HG03045 (cell line): ENCODE results near the gene CACNB2.

Experiments
- ATAC-seq: cut with Tn5 transposase; IDR thresholded peaks from one replicate; pipeline ENCODE4 v1.9.1; 2021; ENCODE audit warnings: mild to moderate bottlenecking, moderate library complexity; ENCODE audit not compliant: unreplicated experiment

Gene CACNB2

GRCh38 chr10:18381679-18382078, 241.5 kb downstream of the CACNB2 start:
- ATAC-seq = no peak

DNA sequence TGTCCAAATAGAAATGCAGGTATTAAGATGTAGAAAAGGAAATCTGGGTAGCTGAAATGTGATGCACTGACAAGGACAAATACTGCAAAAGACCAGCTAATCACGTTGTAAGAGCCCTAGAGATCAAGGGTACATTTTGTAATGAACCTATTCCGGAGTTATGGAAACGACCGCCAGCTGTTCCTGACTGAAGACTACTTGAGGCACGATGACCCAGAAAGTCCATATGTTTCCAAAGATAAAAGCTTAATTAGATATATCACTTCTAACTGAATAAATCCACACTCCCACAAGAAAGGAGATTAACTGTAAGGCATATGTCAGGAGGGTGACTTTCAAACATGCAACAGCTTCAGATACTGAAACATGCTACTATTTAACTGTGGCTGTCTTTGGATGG, 257.7 kb downstream of the CACNB2 start:
- no peak for ATAC-seq

- ATAC-seq = no peak
Measured at GRCh38 chr10:18399158-18399557, 258.9 kb downstream of the CACNB2 start.

- ATAC-seq = no peak
Measured at GRCh38 chr10:18400201-18400905, 260.1 kb downstream of the CACNB2 start.

GRCh38 chr10:18400906-18401245, 260.7 kb downstream of the CACNB2 start:
- ATAC-seq = no peak

- ATAC-seq = no peak
Measured at GRCh38 chr10:18401416-18402195, 261.4 kb downstream of the CACNB2 start.

- no peak for ATAC-seq
Measured at GRCh38 chr10:18402853-18403252, 262.6 kb downstream of the CACNB2 start.

- ATAC-seq = no peak
Measured at GRCh38 chr10:18404530-18404929, 264.3 kb downstream of the CACNB2 start.

DNA sequence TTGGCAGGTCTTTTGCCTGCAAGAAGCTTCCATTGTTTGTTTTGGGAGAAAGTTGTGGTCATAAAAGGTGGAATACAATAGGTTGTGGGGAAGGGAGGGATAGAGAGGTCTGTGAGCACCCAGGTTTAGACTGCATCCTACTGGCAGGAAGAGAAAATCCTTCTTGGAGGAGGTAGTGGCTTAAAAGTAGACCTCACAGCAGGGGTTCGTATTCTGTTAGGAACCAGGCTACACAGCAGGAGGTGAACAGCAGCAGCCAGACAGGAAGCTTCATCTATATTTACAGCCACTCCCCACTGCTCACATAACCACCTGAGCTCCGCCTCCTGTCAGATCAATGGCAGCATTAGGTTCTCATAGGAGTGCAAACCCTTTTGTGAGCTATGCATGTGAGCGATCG, 265.9 kb downstream of the CACNB2 start:
- no peak for ATAC-seq

DNA sequence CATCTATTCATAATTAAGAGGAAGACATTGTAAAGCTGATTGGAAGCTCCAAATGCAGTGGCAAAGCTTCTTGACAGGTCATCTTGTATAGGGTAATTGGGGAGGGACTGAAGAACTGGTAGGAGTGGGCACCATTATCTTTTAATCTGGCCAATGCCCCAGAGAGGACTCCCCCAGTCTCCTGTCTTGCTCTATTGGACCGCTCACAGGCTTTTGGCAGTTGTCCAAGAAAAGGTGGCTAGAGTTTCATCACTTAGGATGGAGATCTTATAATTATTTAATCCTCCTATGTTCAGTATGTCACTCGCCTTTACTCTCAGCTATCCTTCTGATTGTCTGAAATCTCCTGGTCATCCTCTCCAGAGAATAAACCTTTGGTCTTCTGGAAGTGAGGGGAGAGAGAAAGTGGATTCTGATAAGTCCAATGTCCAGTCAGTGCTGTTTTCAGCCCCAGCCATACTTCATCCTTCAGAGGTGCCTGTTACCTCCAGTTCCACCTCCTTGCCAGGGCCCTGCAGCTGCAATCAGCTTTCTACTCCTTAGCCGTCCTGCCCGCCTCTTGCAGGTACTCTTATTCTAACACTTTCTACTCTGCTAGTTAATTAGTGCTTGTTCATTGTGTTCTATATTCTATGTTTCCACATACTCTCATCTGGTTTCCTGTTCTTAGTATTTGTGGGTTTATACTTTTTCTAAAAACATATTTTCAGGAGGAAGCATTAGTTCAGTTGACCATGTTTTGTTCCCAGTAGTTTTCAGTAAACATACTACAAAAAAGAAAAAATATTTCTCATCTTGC, 269.6 kb downstream of the CACNB2 start:
- no peak for ATAC-seq

DNA sequence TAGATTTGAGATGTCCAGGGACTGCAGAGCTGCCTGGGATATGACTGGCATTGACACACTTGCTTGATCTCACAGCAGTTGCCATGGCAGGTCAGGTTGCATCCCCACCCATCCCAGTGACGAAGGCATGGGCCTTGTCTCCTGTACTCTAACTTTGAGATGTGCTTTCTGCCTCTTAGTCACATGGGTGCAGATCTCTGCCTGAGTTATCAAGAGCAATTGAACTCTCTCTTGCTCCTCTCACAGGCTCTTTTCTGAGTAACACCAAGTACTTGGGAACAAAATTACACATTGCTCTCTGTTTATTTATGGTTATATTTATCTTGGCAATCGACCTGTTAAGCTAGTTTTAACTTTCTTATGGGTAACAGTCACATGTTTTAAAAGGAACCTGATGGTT, 273.8 kb downstream of the CACNB2 start:
- no peak for ATAC-seq

DNA sequence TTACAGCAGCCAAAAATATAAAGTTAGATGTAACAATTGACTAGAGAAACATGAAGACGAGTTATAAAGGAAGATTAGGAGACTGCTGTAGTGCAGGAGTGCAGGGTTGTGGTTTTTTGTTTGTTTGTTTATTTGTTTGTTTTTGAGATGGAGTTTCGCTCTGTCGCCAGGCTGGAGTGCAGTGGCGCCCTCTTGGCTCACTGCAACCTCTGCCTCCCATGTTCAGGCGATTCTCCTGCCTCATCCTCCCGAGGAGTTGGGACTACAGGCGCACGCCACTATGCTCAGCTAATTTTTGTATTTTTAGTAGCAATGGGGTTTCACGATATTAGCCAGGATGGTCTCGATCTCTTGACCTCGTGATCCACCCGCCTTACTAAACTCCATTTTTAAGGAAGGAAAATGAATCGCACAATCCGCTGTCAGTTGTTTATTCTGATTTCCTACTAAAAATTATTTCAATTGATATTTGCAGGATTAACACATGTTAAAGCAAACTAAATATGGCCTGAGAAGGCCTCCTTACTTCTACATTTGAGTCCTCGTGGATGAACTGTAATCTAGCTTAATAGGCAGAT, 277.8 kb downstream of the CACNB2 start:
- no peak for ATAC-seq

DNA sequence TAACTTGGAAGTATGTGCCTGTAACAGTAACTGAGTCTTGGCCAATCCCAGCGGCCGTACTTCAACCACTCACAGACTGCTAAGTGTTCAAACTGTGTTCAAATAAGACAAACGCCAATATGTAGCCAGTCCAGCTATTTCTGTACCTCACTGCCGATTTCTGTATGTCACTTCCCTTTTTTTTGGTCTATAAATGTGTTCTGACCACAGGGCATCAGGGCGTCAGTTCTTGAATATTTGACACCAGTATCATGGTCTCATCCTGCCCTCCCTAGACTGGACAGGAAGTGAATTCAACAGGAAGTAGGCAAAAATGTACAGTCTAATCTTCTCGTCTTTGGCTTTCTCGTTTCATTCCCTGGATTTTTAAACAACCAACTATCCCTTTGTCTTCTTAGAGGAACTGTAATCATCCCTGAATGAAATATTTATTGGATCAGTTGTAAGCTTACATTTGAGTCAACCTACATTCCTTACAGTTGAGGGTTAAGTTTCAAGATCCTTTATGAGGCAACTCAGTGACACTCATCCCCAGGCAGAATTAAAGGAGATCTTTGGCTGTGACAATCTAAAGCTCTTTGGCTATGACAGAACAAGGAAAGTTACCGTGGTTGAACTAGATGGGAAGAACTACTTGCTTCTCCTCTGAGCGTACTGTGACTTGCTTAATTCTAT, 278.5 kb downstream of the CACNB2 start:
- no peak for ATAC-seq

DNA sequence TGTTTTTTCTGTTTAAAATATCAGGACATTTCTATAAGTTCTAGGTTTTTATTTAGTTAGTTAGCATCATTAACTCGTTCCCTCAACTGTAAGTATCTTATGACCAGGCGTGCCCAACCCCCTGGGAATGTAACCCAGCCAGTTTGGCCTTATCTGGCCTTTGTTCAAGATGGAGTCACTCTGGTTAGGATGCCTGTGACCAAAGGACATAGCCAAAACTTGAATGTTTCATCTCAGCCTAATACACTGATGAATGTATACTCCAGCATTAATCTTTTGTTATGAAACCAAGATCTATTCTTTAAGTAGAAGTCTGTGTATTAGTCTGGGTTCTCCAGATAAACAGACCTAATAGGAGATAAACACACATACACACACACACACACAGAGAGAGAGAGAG, 279.7 kb downstream of the CACNB2 start:
- ATAC-seq = no peak

DNA sequence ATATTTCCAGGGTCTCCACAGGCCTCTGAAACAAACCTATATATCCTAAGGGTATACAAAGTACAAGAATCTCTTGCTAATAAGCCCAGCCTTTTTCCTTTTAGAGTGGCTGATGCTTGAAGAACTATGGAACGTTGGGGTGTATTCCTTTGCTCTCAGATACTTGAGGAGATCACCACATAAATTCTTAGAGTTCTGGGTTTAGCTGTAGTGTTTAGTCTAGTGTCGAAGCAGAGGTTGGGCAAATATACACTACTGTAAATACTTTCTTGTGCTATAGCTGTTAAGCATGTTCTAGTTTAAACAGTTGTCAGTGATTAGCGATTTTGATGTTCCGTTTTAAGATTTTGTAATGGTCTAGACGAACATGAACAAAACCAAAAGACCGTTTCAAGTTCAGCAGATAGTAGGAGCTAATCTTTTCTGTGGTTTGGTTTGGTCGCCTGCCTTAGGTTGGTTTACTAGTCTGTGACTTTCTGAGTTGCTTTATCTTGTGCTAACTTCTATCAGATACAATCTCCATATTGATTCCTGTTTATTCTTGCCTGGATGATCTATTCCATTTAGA, 281.6 kb downstream of the CACNB2 start:
- ATAC-seq = no peak

DNA sequence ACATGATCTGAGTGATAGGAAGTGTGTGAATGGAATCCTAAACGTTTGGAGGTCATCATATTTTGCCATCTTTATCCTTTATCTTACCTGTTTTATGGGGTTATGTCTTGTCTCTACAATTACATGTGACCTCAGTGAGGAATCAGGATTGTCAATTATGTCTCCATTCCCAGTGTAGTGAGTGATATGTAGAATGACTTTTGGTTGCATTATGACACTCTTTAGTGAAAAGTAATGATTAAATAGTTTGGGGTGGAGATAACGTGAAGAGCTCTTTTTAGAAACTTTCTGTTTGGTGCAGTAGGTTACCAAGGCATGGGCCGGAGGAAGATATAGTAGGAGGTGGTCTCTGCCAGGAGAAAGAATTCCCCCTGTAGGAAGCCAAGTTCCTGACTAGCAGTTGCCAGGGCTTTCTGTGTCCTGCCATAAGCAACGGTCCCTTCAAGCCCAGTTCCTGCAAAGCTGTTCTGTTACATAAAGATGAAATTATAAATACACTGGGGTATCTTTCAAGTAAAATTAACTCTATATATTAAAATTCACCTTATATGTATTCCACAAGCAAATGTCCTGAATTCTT, 282.9 kb downstream of the CACNB2 start:
- no peak for ATAC-seq

DNA sequence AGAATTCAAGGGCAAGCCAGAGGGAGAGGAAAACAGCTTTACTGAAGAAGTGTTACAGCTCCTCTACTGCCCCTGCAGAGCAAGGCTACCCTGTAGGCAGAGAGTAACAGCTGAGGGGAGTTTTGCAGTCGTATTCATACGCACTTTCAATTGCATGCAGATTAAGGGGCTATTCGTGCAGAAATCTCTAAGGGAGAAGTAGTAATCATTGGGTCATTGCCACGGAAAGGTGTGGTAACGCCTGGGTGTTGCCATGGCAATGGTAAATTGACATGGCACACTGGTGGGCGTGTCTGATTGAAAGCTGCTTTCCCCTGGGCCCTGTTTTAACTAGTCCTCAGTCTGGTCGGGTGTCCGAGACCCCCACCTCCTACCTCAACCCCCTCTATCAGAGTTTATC, 284.0 kb downstream of the CACNB2 start:
- ATAC-seq = no peak

DNA sequence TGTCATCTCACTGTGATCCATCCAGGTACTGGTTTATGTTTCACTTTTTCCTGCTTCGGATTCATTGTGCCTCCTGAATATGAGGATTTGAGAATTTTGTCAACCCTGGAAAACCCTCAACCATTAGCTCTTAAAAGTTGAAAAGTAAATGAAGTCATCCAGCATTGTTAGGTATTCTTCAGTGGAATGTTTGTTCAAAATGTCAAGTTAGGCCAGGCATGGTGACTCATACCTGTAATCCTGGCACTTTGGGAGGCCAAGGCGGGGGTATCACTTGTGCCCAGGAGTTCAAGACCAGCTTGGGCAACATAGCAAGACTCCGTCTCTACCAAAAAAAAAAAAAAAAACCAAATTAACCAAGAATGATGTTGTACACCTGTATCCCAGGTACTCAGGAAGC, 289.1 kb downstream of the CACNB2 start:
- no peak for ATAC-seq

DNA sequence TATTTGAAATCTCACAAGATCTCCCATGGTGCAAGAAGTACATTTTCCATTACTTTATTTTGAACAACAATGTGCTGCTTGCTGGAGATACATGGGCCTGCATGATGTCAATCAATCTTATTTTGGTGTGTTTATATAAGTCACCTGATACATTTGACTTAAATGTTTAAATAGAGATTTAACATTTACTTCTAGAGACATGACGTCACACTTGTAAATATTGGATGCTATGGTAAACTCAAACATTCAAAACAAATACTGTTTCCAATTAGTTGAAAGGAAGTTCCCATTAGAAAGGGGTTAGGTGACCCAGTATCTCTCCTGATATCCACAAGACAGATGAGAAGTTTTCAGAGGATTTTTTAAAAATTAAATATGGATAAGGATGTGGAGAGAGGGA, 296.7 kb downstream of the CACNB2 start:
- ATAC-seq = no peak

DNA sequence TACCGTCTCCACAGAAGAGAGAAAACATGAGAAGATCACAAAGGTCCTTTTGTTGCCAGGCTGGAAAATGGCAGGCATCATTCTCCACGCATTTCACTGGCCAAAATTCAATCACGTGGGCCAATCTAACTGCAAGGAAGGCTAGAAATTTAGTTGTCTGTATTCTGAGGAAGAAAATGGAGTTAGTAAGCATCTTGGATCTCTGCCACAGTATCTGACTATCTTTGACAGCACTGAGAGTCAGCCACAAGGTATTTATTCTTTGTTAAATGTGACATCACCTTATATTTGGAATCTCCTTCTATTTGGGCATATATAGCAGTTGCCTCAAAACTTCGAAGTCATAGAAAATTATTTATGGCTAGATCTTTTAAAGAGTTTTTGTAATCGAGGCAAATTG, 297.3 kb downstream of the CACNB2 start:
- no peak for ATAC-seq
